NCI-H774 (cell line): ENCODE results near the gene UVRAG.

Experiments used
- DNase-seq: peaks from one replicate; lab custom pipeline; 2025; lab: John Stamatoyannopoulos, UW

The UVRAG gene

GRCh38 chr11:75809991-75810390, 5.0 kb upstream of the UVRAG start:
- DNase-seq, result no peak

GRCh38 chr11:75810637-75811390, 4.2 kb upstream of the UVRAG start:
- DNase-seq, result no peak

- DNase-seq, result no peak
Observed at GRCh38 chr11:75811485-75811884, 3.5 kb upstream of the UVRAG start.

- no peak for DNase-seq
Observed at GRCh38 chr11:75812542-75813040, 2.4 kb upstream of the UVRAG start.

- DNase-seq, result no peak
Observed at GRCh38 chr11:75813124-75813523, 1.9 kb upstream of the UVRAG start.

- no peak for DNase-seq
Observed at GRCh38 chr11:75813622-75814039, 1.4 kb upstream of the UVRAG start.

GRCh38 chr11:75814363-75814676, 690 bp upstream of the UVRAG start:
- no peak for DNase-seq

- DNase-seq, result no peak
Observed at GRCh38 chr11:75815345-75816168, 547 bp downstream of the UVRAG start.

GRCh38 chr11:75816561-75817239, 1.7 kb downstream of the UVRAG start:
- no peak for DNase-seq

- no peak for DNase-seq
Observed at GRCh38 chr11:75820645-75821044, 5.6 kb downstream of the UVRAG start.

GRCh38 chr11:75821202-75821601, 6.2 kb downstream of the UVRAG start:
- no peak for DNase-seq

- no peak for DNase-seq
Observed at GRCh38 chr11:75822541-75822940, 7.5 kb downstream of the UVRAG start.

- no peak for DNase-seq
Observed at GRCh38 chr11:75823415-75823814, 8.4 kb downstream of the UVRAG start.

- DNase-seq, result no peak
Observed at GRCh38 chr11:75823946-75824345, 8.9 kb downstream of the UVRAG start.

GRCh38 chr11:75826461-75827230, 11.6 kb downstream of the UVRAG start:
- DNase-seq, result no peak

GRCh38 chr11:75827562-75827961, 12.6 kb downstream of the UVRAG start:
- no peak for DNase-seq

- no peak for DNase-seq
Observed at GRCh38 chr11:75831915-75832502, 17.0 kb downstream of the UVRAG start.

- DNase-seq, result no peak
Observed at GRCh38 chr11:75834728-75835127, 19.7 kb downstream of the UVRAG start.

GRCh38 chr11:75836417-75836816, 21.4 kb downstream of the UVRAG start:
- DNase-seq, result no peak

- DNase-seq, result no peak
Observed at GRCh38 chr11:75839851-75840250, 24.8 kb downstream of the UVRAG start.

GRCh38 chr11:75840522-75840921, 25.5 kb downstream of the UVRAG start:
- DNase-seq, result no peak

- no peak for DNase-seq
Observed at GRCh38 chr11:75841739-75842138, 26.7 kb downstream of the UVRAG start.
